ENCODE measurements around the gene TMEM59L. TPM values are rescaled to one million over a fixed set of nuclear protein-coding genes. Genes with fewer than 3 reads are reported as not detected.

TMEM59L gene
- total and polyA plus RNA-seq, 2 donors (not counting 1 experiment from before 2014, with no cell fraction given), result 0.14 to 0.33 TPM

- Histone ChIP-seq H3K27ac (ENCODE audit: insufficient read depth, low read length) (no peak overlapping the region), H3K27me3 (ENCODE audit: control insufficient read depth, insufficient read depth, low read length) (no peaks in the 10 kb centered on the region), H2AFZ (ENCODE audit: low read length) (no peak overlapping the region), H3K79me2 (ENCODE audit: control insufficient read depth, insufficient read depth, low read length) (peaks cover 17% of the 10 kb centered on the region), H3K4me1 (ENCODE audit: control insufficient read depth, extremely low read depth, insufficient read depth, low read length) (peaks cover 8% of the 10 kb centered on the region), H3K9me3 (ENCODE audit: control insufficient read depth, insufficient read depth, low read depth, low read length) (no peaks in the 10 kb centered on the region), H3K4me2 (ENCODE audit: extremely low read depth, insufficient read depth, low read length) (no peak overlapping the region), H4K20me1 (ENCODE audit: control insufficient read depth, extremely low read depth, insufficient read depth, low read length) (peaks cover 5% of the 10 kb centered on the region), H3K9ac (ENCODE audit: insufficient read depth, low read length) (no peak overlapping the region), H3K4me3 (replicated peaks in 1 of 4; ENCODE audit: control extremely low read depth in 1 of 4, insufficient read depth in 1 of 4, low read depth in 3 of 4, low read length in 4 of 4) (no peak overlapping the region), H3K36me3 (ENCODE audit: control insufficient read depth, insufficient read depth, low read length) (peaks cover 22% of the 10 kb centered on the region)
- TF ChIP-seq CTCF (conservative IDR thresholded peaks at IDR 0.05 in 1 of 2, IDR thresholded peaks at IDR 0.05 in 1 of 2; ENCODE audit: low read depth in 1 of 2, low read length in 2 of 2) (no peak), EZH2 (IDR thresholded peaks at IDR 0.05; ENCODE audit: low read length, missing control alignments) (no peak)
- DNase-seq (ENCODE audit: low read depth in 2 of 2), result no peak
These were observed 35.2 kb upstream of the TMEM59L start for GRCh38 chr19:18577365-18577914.

- no peak for DNase-seq (ENCODE audit: low read depth in 2 of 2)
- no peak overlapping the region for H3K4me2 ChIP-seq (ENCODE audit: extremely low read depth, insufficient read depth, low read length)
- H3K27me3 ChIP-seq (ENCODE audit: control insufficient read depth, insufficient read depth, low read length), result no peaks in the 10 kb centered on the region
- TF ChIP-seq CTCF (conservative IDR thresholded peaks at IDR 0.05 in 1 of 2, IDR thresholded peaks at IDR 0.05 in 1 of 2; ENCODE audit: low read depth in 1 of 2, low read length in 2 of 2) (no peak), EZH2 (IDR thresholded peaks at IDR 0.05; ENCODE audit: low read length, missing control alignments) (no peak)
- H3K4me1 ChIP-seq (ENCODE audit: control insufficient read depth, extremely low read depth, insufficient read depth, low read length), result no peaks in the 10 kb centered on the region
- H3K36me3 ChIP-seq (ENCODE audit: control insufficient read depth, insufficient read depth, low read length), result peaks cover 7% of the 10 kb centered on the region
- H3K9me3 ChIP-seq (ENCODE audit: control insufficient read depth, insufficient read depth, low read depth, low read length), result no peaks in the 10 kb centered on the region
- no peaks in the 10 kb centered on the region for H4K20me1 ChIP-seq (ENCODE audit: control insufficient read depth, extremely low read depth, insufficient read depth, low read length)
- H3K79me2 ChIP-seq (ENCODE audit: control insufficient read depth, insufficient read depth, low read length), result no peaks in the 10 kb centered on the region
- no peak overlapping the region for H3K27ac ChIP-seq (ENCODE audit: insufficient read depth, low read length)
- no peak overlapping the region for H3K4me3 ChIP-seq (replicated peaks in 1 of 4; ENCODE audit: control extremely low read depth in 1 of 4, insufficient read depth in 1 of 4, low read depth in 3 of 4, low read length in 4 of 4)
- H3K9ac ChIP-seq (ENCODE audit: insufficient read depth, low read length), result no peak overlapping the region
- H2AFZ ChIP-seq (ENCODE audit: low read length), result no peak overlapping the region
These were observed 32.4 kb upstream of the TMEM59L start for GRCh38 chr19:18580311-18580710.

GRCh38 chr19:18586306-18586705 is 26.4 kb upstream of the TMEM59L start:
- Histone ChIP-seq H3K36me3 (ENCODE audit: control insufficient read depth, insufficient read depth, low read length) (peaks cover 3% of the 10 kb centered on the region), H3K9ac (ENCODE audit: insufficient read depth, low read length) (no peak overlapping the region), H3K4me1 (ENCODE audit: control insufficient read depth, extremely low read depth, insufficient read depth, low read length) (peaks cover 5% of the 10 kb centered on the region), H4K20me1 (ENCODE audit: control insufficient read depth, extremely low read depth, insufficient read depth, low read length) (no peaks in the 10 kb centered on the region), H3K4me3 (replicated peaks in 1 of 4; ENCODE audit: control extremely low read depth in 1 of 4, insufficient read depth in 1 of 4, low read depth in 3 of 4, low read length in 4 of 4) (no peak overlapping the region), H3K27ac (ENCODE audit: insufficient read depth, low read length) (no peak overlapping the region), H3K27me3 (ENCODE audit: control insufficient read depth, insufficient read depth, low read length) (no peaks in the 10 kb centered on the region), H3K79me2 (ENCODE audit: control insufficient read depth, insufficient read depth, low read length) (no peaks in the 10 kb centered on the region), H3K9me3 (ENCODE audit: control insufficient read depth, insufficient read depth, low read depth, low read length) (no peaks in the 10 kb centered on the region), H2AFZ (ENCODE audit: low read length) (no peak overlapping the region), H3K4me2 (ENCODE audit: extremely low read depth, insufficient read depth, low read length) (no peak overlapping the region)
- no peak for TF ChIP-seq EZH2 (IDR thresholded peaks at IDR 0.05; ENCODE audit: low read length, missing control alignments)
- no peak for TF ChIP-seq CTCF (conservative IDR thresholded peaks at IDR 0.05 in 1 of 2, IDR thresholded peaks at IDR 0.05 in 1 of 2; ENCODE audit: low read depth in 1 of 2, low read length in 2 of 2)
- DNase-seq (ENCODE audit: low read depth in 2 of 2), result no peak

Data from fibroblast of lung (primary cell).